ENCODE data around the gene TEX13D.
"Not testable (repeated sequence)": the region's sequence is repeated elsewhere in the genome, so short reads cannot be mapped to it uniquely, and the experiment has no call there.

TEX13D gene

DNA sequence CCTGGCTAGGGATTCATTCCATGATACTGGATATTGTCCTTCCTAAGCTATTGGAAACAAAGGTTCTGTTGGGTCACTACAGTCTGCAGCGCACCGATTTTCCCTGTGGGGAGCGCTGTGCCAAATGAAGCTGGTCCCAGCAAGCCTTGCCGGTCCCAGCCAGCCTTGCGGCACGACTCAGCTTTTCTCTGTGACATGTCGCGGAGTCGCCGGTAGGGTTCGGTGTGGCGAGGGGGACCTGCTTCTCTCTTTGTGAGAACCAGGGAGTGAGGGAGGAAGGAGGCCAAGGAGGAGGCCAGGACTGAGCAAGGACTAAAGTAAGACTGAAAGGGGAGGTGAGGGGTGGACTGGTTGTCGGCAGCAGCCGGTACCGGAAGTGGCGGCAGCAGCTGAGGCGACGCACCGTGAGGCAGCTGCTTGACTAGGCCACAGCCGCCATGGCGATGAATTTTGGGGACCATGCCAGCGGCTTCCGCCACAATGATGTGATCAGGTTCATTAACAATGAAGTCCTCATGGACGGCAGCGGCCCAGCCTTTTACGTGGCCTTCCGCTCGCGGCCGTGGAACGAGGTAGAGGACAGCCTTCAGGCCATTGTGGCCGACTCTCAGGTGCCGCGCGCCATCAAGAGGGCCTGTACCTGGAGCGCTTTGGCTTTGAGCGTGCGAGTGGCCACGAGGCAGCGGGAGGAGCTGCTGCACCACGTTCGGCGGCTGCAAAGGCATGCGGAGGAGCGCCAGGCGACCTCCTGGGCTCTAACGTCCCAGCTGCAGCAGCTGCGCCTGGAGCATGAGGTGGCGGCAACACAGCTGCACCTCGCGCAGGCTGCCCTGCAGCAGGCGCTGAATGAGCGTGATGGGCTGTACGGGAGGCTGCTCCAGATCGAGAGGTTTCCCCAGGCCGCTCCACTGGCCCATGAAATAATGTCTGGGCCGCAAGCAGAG lies at the start of gene TEX13D:
TEX13D (plus strand) TSS at position 180 of the 944 bp plus-strand sequence; CDS start at position 438, 258 bp downstream.
- FAIRE-seq: no peak

DNA sequence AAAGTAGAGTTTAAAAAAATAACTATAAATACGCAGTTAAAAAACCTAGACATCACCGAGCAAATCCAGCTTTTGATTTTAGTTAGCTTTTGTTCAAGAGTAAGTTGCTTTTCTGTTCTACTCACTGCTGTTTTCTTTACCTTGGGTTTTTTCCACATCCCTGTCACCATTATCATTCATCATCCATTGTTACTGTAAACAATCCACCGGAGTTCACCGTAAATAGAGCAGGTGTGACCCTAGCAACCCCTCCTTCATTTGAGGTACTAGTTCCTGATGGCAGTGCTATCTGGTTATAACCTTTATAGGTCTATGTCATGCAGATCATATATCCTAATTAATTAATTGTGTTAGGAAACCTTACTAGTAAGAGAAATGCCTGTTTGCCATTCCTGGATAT lies 43.0 kb upstream of the TEX13D start:
- no peak for FAIRE-seq

DNA sequence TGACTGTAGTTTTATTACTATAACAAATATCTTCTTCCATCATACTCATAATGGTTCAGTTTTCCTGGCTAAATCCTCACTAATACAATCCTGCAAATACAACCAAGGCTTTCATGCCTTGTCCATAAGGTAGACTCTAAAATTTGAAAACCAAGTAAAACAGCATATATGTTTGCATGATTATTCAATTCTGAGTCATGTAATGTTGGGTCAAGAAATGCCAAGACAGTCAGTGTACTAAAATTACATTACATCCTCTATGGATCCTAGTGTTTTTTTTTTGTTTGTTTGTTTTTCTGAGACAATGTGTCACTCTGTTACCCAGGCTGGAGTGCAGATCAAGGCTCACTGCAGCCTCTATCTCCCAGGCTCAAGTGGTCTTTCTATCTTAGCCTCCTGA lies 38.6 kb upstream of the TEX13D start:
- FAIRE-seq: no peak

DNA sequence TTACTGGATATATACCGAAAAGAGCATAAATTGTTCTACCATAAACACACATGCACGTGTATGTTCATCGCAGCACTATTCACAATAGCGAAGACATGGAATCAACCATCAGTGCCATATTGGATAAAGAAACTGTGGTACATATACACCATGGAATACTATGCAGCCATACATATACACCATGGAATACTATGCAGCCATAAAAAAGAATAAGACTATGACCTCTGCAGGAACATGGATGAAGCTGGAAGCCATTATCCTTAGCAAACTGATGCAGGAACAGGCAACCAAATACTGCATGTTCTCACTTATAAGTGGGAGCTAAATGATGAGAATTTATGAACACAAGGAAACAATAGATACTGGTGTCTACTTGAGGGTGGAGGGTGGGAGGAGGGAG lies 33.1 kb upstream of the TEX13D start:
- FAIRE-seq: not testable (repeated sequence)

DNA sequence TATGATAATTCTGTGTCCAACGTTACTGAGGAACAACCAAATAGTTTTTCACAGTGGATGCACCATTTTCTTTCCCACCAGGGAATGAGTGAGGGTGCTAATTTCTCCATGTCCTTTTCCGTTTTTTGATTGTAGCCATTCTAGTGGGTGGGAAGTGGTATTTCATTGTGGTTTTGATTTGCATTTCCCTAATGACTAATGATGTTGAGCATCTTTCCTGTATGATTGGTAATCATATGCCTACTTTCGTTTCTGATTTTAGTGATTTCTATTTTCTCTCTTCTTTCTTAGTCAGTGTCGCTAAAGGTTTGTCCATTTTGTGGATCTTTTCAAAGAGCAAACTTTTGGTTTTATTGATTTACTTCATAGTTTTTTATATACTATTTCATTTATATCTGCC lies 32.1 kb upstream of the TEX13D start:
- no peak for FAIRE-seq

DNA sequence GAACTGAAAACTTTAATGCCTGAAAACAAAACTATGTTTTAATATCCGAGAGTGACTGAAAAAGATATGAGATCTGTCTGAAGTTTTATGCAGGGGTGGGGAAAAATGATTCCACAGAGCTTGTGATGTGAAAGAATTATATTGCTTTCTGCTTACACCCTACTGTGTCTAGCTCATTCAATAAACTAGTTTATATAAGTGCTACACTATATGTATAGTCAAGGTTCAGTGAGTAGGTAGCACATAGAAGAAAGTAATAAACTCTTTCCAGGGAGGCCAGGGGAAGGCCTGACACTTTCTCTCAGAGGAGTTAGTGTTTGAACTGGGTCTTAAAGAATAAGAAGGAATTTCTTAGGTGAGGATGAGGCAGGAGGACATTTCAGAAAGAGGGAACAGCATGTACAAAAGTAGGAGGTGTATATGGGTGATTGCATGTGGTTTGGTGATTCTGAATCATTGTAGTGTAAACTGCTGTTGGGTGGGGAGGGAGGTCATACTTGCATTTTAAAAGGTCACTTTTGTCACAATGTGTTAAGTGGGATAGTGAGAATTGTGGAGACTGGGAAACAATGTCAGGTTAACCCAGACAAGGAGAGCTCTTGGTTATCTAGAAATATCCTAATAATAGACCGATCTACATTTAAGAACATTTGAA lies 25.1 kb upstream of the TEX13D start:
- FAIRE-seq: no peak

DNA sequence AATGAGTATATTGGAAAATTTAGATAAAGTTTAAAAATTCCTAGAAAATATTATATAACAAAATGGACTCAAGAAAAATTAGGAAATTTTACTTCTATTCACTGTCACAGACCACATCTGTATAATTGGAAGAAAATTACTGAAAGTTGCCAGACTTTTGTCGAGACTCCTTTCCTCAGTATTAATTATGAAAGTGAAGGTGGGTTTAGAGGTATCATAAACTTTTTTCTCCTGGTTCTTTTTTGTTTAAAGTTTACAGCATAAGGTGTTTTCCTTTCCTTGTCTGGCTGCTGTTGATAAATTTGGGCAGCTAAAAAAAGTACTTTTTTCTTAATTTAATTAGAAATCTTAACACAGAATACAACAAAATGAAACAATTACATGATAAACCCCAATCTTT lies 6.7 kb upstream of the TEX13D start:
- FAIRE-seq: no peak

DNA sequence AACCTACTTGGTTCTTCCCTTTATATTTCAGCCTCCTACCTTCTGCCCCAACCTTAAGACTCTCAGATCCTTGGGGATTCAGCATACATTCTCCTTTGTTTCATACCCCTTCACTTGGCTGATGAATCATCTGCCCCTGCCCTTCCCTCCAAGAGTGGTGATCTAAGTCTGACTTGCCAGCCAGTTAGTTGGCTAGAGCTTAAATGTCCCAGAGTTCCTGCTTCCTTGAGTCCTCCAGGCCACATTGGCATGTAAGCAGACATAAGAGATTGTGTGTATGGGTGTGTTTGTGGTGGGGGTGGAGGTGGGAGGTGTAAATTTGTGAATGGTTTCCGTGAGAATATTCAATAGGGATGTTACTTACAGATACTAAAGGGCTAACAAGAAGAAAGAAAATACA lies 3.7 kb upstream of the TEX13D start:
- no peak for FAIRE-seq

DNA sequence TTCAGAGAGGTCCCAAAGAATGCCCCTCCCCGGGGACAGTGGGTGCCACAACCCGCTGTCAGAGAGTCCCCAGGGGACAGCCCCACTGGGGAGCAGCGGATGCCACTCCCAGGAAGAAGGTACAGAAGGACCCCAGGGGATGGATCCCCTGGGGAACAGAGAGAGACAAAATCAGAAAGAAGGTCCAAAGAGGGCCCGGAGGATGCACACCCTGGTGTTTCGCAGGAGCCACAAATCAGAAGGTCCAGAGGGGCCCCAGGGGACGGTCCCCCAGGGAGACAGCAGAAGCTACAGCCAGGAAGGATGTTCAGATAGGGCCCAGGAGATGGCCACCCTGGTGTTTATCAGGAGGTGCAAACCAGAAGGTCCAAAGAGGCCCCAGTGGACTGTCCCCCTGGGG lies 1.4 kb downstream of the TEX13D start:
- FAIRE-seq: no peak

DNA sequence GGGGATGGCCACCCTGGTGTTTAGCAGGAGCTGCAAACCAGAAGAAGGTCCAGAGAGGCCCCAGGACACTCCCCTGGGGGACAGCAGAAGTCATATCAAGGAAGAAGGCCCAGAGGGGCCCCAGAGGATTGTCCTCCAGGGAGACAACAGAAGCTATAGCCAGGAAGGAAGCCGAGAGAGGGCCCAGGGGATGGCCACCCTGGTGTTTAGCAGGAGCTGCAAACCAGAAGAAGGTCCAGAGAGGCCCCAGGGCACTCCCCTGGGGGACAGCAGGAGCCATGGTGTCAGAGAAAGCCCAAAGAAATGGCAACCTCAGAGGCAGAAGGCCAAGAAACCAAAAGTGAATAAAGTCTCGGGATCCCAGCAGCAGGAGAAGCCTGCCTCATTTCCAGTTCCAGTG lies 2.1 kb downstream of the TEX13D start:
- FAIRE-seq: not testable (repeated sequence)

DNA sequence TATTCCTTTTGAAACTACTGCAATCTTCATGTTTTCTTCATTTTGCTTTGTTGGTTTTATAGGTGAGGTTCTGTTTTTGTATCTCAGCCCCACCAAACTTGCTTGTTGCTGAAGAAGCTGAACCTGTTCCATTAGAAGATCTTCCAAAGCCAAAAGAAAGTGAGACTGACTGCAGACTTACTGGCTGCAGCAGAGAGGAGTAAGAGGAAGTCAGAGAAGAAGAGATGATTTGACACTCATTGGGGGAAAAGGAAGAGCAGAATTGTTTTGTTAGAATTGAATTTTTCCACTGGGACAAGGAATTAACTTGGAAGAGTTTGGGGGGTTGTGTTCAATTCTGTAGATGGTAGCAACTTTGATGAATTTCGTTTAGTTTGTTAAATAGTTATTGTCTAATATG lies 3.1 kb downstream of the TEX13D start:
- no peak for FAIRE-seq

DNA sequence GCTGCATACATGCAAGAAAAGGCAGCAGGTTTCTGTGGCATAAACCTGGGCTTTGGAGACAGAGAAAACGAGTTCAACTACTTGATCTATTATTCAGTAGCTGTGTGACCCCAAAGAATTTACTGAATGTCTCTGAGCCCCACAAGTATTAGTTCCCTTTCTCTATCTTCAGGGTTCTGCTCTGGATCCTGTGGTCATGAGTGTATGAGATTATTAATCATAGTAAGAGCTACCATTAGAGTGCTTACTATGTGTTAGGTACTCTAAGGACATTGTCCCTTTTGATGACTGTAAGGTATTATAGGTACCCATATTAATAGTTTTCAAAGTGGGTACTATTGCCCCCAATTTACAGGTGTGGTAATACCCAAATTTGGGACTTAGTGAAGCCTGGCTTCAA lies 5.5 kb downstream of the TEX13D start:
- no peak for FAIRE-seq

DNA sequence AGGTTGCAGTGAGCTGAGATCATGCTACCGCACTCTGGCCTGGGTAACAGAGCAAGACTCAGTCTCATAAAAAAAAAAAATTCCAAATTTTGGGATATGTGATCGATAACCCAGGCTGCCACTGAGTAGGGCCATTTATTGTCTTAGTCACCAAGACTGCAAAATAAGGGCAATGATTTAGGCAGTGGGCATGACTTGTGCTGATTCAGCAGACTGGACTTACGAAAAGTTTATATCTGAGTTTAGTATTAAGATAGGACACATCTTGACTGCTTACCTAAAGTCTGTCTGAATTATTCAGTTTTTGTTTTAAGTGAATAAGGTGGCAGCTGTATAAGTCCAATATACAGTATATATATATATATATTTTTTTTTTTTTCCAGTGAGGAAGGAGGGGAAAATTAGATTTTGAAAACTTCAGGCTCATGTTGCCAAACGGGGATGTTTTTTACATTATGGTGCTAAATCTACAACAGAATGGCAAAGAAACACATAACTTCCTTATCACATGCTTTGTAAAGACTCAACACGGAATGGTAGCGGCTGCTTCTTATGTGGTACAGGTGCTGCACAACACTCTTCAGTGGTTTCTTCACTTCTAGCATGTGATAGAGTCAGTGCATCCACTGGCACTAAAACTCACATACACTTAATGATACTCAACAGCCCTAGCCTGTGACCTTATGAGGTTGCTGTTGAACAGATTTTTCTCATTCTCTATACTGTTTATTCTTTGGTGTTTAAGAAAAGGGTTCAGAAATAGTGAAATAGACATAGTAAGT lies 6.5 kb downstream of the TEX13D start:
- no peak for FAIRE-seq

DNA sequence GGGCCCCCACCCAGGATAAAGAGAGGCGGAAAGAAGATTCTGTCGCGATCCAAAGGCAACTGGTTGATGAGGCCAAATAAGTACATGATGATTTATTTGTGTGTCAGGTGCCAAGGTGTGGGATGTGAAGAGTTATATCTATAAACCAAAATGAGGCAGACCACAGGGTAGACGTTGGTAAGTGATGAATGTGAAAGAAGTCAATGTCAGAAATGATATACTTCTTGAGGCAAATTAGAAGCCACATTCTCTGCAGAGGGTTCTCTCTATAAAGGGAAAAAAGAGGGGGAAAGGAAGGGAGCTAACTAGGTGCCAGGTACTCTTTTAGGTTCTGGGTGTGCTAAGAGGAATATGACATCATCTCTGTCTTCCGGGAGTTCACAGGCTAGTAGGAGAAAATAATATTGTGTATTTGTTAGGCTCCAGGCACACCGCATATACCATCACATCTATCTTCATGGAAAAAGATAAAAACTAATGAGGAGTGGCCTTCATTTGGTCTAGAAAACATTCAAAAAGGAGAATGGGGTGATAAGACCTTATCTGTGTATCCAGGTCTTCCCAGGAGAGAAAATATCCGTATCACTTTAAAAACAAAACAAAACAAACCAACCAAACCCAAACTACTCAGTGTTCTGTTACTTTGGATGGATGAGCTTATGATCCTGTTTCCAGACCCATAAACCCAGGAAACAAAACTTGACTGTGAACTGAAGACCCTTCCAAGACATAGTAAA lies 9.1 kb downstream of the TEX13D start:
- FAIRE-seq: no peak

DNA sequence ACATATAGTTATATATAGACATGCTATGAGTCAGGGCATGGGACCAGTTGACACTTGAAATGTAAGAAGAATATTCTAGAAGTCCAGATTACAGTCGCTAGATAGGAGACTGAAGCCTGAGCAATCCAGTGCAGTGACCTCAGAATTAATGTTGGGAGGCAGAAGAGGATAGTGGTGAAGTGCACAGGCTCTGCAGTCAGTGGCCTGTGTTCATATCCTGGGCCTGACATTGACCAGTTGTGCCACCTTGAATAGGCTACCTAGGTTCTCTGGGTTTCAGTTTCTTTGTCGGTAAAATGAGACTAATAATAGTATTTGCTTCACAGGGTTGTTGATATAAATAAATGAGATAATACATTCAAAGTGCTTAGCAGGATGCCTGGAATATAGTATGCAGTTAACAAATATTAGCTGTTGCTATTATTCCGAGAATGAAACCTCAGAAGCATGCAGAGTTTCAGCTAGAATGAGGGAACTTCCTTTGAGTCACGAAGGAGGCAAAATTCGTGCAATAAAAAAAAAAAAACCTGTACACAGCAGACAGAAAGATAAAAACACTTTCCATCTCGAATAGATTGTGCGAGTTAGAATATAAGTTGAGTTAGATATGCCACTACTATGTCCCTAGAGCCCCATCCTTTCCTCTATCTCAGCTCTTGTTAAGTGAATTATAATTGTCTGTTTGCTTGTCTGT lies 9.9 kb downstream of the TEX13D start:
- FAIRE-seq: no peak

DNA sequence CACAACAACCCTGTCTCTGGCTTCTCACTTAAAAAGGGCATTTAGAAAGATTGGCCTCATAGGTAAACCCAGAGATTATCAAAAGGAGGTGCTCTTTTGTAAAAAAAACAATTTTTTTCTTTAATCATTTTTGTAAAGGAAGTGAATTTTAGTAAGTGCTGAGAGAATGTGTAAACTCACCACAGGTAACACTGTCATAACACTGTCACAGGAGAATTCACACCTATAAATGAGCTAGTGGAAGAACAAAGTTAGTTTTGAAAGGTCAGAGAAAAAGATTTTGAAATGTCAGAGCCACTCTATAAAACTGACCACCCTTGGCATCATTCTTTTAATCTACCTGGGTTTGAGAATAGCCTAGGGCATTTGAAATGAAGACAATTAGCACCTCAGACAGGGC lies 10.6 kb downstream of the TEX13D start:
- no peak for FAIRE-seq

DNA sequence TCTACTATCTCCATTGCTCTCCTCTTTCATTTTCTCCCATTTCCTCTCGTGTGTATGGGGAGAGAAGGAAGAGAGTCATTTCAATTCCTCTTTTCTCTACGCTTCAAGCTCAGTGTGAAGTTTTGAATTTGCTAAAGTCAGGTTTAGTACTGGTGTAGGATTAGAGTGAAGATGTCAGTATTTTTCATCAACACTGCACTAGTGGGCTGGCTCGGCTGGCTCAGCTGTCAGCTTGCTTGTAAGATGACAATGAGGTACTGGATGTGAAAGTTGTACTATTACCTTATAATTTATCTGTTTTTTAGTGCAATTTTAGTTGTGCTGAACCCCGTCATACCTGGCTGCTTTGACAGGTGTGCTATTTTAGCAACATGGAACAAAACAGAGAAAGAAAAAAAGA lies 11.8 kb downstream of the TEX13D start:
- FAIRE-seq: no peak

DNA sequence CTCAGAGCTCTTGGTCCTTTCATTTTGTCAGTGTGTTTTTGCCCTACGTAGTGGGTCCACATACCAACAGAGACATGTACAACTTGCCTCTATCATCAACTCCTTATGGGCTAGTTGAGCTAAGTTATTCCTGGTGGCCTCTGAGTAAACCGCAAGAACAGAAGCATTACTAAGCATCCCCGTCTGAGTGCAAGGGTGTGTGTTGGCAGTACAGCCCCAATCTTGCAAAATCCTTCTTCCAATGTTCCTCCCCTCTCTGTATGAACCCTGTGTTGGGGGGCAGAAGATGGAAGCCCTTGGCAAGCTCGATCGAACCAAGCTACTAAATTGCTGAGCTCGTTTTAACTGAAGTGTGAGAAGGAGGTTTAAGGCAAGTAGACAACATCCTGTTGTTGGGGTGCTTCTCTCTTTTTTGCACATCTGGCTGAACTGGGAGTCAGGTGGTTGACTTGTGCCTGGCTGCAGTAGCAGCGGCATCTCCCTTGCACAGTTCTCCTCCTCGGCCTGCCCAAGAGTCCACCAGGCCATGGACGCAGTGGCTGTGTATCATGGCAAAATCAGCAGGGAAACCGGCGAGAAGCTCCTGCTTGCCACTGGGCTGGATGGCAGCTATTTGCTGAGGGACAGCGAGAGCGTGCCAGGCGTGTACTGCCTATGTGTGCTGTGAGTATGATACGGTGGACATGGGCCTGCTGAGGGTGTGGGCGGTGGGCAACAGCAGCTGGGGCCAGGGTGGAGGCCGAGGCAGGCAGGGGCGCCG lies 13.8 kb downstream of the TEX13D start, which contains the start of gene SH2D1A:
SH2D1A (plus strand) TSS at position 447 of the 760 bp plus-strand sequence; CDS start at position 527, 80 bp downstream.
- no peak for FAIRE-seq

DNA sequence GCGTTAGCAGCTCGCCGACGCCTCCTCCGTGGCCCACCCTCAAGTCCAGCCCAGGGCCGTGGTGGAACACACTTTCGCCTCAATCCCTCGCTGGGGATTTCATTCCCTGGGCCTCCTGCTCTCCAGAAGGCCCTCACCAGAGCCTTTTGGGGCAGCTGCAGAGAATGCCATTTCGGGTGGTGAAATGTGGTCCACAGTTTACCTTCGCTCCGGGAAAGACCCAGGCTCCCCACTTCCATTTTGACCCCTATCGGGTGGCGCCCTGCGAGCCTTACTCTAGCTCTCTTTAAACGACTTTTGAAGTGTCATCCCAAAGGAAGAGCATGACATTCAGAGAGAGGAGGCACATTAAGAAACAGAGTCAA lies 14.4 kb downstream of the TEX13D start:
- FAIRE-seq: no peak

DNA sequence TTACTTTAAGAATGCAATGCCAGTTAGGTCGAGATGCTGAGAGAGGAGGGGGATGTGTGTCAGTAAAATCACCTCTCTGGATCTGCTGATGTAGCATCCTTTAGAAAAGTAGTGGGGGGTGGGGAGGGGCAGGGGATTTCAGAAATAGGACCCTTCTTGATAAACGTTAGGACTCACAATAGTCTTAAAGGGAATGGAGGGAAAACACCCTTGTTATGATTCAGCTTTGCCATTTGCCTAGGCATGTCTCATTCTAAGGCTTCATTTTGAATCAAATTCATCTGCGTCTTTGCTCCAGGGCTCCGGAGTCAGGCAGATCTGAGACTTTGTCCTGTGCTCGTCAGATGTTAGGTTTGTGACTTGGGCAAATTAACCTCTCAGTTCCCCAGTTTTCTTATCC lies 14.8 kb downstream of the TEX13D start:
- no peak for FAIRE-seq

DNA sequence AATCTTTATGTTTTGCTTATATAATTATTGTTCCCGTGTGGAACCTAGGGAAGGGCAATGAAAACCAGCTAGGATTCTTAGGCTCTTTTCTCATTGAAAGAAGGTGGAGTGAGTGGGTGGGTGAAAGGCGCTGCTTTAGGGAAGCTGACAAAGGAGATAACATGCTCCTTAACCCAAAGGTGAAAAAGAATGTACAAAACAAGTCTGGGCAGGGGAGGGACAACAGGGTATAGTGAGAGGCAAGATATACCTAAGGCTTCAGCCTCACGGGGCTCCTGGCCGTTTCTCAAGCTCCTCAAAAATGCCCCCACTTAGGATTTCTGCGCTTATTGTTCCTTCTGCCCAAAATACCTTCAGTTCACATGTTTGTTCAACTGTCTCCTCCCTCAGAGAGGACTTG lies 15.7 kb downstream of the TEX13D start:
- no peak for FAIRE-seq

Data from islet of Langerhans (tissue), 1 donor.